ENCODE measurements around the gene DTWD1.
"Not testable (repeated sequence)": the region's sequence is repeated elsewhere in the genome, so short reads cannot be mapped to it uniquely, and the experiment has no call there.

Gene DTWD1

DNA sequence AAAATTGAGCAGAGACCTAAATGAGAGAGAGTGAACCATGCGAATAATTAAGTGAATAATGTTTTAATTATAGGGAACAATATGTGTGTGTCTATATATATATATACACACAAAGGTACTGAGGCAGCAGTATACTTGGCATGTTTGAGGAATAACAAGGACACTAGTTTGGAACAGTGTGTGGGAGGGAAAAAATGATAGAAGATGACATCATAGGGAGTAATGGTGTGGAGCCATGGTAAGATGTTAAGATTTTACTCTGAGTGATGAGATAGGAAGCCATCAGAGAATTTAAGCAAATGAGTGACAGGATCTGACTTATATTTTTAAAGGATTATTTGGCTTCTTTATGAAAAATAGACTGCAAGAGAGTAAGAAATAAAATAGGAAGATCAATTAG, 29.1 kb downstream of the DTWD1 start:
- DNase-seq: no peak

DNA sequence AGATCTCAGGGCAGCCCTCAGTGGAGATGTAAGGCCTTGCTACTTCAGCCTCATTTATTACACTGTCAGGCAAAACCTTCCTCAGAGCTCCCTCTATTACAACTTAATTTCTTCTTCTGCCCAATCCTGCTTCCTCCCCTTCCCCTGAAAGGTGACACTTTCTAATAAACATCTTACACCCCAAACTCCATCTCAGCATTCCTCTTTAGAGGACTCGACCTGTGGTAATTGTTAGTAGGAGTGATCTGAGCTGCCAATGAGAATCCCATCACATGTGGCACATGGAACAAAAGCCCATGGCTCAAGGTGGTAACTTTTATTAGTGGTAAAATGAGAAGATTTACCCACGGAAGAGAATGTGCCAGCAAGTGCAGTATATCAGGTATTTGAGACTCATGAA, 29.8 kb downstream of the DTWD1 start:
- DNase-seq: no peak

GRCh38 chr15:49652922-49653321, 32.1 kb downstream of the DTWD1 start:
- no peak for DNase-seq

DNA sequence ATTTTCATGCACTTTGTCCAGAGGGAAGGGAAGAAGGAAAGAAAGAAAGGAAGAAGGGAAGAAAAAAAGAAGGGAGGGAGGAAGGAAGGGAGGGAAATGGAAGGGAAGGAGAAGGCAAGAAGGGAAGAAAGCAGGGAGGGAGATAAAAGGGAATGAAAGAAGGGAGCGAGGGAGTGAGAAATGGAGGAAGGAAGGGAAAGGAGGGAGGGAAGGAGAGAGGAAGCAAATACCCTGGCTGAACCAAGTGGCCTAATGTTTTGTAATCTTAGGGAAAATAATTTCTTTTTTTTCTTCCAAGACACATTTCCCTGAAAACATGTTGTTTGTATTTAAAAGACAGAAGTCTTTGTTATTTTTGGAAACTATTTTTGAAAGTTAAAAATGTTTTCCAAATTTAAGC, 35.9 kb downstream of the DTWD1 start:
- no peak for DNase-seq

GRCh38 chr15:49664716-49665115, 43.9 kb downstream of the DTWD1 start:
- DNase-seq: no peak

DNA sequence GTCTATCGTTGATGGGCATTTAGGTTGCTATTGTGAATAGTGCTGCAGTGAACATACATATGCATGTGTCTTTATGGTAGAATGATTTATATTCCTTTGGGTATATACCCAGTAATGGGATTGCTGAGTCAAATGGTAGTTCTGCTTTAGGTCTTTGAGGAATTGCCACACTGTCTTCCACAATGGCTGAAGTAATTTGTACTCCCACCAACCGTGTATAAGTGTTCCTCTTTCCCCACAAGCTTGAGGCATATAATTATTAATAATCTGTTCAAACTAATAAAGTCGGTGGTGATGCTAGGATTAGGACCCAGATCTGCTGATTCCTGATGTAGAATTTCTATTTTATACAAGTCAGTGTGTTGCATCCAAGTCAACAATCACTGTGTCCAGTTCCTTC, 45.6 kb downstream of the DTWD1 start:
- not testable (repeated sequence) for DNase-seq

GRCh38 chr15:49669288-49669687, 48.4 kb downstream of the DTWD1 start:
- DNase-seq: no peak

- no peak for DNase-seq
These were observed 53.0 kb downstream of the DTWD1 start for GRCh38 chr15:49673861-49674260.

DNA sequence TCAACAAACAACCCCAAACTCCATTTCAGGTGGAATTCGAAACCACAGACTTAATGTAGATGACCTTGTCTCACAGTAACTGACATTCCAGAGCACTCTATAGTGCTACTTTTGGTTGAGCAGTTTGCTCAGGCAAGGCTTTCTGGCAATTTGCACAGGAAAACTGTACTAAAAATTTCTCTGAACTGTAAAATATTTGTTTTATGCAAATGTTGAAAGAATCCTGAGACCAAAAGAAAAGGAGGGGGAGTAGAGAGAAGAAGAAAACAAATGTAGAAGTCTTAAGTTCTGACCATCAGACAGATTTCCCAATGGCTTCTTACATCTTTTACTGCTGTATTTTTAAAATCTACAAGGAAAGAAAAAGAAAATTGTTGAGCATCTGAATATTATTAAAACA, 53.5 kb downstream of the DTWD1 start:
- DNase-seq: no peak

GRCh38 chr15:49675041-49675440, 54.2 kb downstream of the DTWD1 start:
- DNase-seq: no peak

GRCh38 chr15:49678655-49679054, 57.8 kb downstream of the DTWD1 start:
- DNase-seq: no peak

GRCh38 chr15:49686599-49686998, 65.8 kb downstream of the DTWD1 start:
- no peak for DNase-seq

DNA sequence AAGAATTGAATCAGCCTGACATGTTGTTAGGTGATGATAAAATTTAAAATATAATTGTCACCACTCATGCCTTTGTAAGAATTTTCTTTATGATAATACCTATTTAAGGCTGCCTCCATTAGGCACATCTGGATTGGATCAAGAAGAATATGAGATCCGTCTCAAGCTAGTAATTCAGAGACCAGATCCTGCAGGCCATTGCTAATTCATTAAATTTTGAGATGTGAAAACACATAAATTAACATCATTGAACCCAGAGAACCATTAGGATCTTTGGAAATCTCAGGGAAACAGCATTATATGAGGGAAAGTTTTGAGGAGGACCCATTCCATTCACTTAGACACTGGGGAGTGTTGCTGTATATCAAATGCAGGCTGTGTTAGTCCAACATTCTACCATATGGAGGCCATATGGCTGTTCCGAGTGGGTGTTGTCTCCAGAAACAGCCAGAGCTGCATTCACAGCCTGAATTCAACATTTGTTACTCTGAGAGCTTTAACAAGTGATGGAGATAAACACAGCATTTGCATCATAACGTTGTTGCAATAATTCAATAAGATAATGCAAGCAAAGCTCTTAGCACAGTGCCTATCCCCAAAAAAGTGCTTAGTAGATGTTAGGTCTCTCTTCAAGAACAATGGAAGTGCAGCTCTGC, 67.4 kb downstream of the DTWD1 start:
- DNase-seq: no peak

DNA sequence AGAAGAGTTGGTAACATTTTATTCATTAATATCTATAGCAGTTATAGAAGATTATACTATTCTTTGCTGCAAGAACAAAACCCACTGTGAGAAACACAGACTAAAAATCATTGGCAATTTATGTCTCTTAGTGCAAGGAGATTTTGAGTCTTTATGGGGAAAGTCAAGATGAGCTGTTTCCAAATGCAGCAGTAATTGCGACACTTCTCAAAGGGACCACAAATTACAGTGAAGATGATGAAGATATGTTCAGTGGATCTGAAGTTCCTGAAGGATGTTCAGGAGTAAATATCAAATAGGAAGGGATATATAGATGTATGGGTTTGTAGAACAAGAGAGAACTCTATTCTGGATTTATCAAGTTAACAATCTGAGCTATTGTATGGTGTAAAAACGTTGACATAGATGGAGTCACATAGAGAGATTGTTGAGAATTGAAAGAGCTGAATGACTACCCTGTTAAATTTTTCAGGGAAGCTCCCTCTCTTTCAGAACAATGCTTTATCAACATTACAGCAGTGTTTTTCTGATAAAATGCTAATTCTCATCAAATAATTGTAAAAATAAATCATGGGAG, 71.8 kb downstream of the DTWD1 start:
- DNase-seq: no peak

DNA sequence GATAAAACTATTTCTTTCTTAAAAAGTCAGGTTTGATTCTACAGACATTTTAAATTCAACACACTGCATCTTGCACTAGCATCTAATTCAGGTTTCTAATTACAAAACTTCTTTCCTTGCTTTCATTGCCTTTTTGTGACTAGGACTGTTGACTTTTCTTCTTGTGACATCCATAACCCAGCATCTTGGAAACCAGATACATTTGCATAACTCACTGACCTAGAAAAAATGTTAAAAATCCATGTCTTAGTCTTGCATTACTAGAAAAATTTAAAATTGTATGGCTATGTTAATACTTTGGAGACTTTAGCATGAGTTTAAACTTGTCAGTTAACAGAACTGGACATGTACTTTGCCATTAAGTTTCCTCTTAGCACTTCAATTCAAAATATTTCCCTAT, 72.7 kb downstream of the DTWD1 start:
- no peak for DNase-seq

DNA sequence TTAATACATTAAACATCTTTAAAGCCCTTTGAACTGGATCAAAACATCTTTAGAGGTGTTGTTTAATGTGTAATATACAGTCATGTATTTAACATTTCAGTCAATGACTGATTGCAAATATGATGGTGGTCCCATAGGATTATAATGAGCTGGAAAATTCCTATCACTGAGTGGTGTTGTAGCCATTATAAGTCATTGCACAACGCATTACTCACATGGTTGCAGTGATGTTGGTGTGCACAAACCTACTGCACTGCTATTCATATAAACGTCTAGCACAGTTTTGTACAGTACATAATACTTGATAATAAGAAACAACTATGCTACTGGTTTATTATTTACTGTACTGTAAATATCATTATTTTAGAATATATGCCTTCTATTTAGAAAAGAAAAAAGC, 75.6 kb downstream of the DTWD1 start:
- no peak for DNase-seq

DNA sequence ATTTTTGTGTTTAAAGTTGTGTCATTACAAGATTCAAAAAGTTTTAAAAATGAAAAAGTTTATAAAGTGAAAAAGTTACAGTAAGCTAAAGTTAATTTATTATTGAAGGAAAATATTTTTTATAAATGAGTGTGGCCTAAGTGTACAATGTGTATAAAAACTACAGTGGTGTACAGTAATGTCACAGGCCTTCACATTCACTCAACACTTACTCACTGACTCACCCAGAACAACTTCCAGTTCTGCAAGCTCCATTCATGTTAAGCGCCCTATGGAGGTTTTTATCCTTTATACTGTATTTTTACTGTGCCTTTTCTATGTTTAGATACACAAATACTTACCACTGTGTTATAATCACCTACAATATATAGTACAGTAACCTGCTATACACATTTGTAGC, 76.3 kb downstream of the DTWD1 start:
- DNase-seq: no peak

DNA sequence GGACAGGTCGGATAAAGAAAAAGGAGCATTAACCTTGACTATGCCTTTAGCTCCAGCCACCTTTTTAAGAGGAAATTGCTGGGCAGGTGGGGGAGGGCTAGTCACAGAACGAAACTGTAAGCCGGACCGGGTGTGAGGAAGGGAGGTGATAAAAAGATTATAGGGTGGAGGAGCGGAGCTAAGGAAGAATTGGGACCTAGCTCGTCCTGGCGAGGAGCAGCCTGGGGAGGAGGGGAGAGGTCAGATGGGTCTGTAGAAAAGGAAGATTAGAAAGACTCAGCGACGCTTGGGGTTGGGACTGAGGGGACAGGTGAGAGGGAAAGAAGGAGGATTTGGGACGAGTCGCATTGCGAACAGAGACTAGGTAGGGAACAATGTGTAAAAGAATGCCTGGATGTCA, 82.1 kb downstream of the DTWD1 start:
- DNase-seq: not testable (repeated sequence)
